Ovary (tissue), 3 donors: ENCODE data around the gene URM1.

Source experiments
- CTCF ChIP-seq, 3 donors: fragments of 450-650 bp in 2 of 3; fragments of 200-600 bp in 1 of 3; IDR thresholded peaks; one replicate each; pipeline versions ENCODE4 v1.5.1 to v1.8.0; 2016 to 2022; ENCODE audit warnings: antibody characterized with exemption in 3 of 3, mild to moderate bottlenecking in 1 of 3
- POLR2A ChIP-seq: fragments of 450-650 bp; IDR thresholded peaks from one replicate; pipeline ENCODE4 v1.6.1; 2017; ENCODE audit warnings: antibody characterized with exemption, mild to moderate bottlenecking, moderate library complexity
- donor health status: DM: no; HTN: no; CAD: no.

DNA sequence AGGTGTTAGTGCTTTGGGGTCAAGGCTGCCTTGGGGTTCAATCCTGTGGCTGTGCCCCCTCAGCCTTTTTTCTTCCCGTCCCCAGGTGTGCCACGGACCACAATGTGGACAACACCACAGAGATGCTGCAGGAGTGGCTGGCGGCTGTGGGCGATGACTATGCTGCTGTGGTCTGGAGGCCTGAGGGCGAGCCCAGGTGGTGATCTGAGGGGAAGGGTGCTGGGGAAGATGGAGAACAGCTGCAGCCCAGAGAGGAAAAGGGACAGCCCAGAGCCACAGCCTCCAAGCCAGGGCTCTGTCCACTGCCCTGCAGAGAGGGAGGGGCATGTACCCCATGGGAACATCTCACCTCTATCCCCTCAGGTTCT is 51.6 kb downstream of the URM1 start:
- TF ChIP-seq CTCF (IDR thresholded peaks at IDR 0.05) (no peak), POLR2A (no peak)
